KMS-11 (cell line): ENCODE results near the gene TBC1D2.

Experiments
- H2AFZ ChIP-seq: fragments of 200-600 bp; sonication (generic); 2 replicates; pipeline ENCODE4 v1.6.1; 2016; ENCODE audit warnings: antibody characterized with exemption, mixed run types, low read depth
- H3K27ac ChIP-seq: fragments of 200-600 bp; sonication (generic); 2 replicates; pipeline ENCODE4 v1.6.1; 2016; ENCODE audit warnings: mild to moderate bottlenecking, mixed run types
- H3K27me3 ChIP-seq: fragments of 200-600 bp; sonication (generic); 2 replicates; pipeline ENCODE4 v1.6.1; 2017; ENCODE audit warnings: mild to moderate bottlenecking, low read depth, mixed run types, moderate library complexity; ENCODE audit not compliant: insufficient read depth
- H3K36me3 ChIP-seq: fragments of 200-600 bp; sonication (generic); 2 replicates; pipeline ENCODE4 v1.6.1; 2017; ENCODE audit warnings: mild to moderate bottlenecking, mixed run types; ENCODE audit not compliant: insufficient read depth
- H3K4me1 ChIP-seq: fragments of 200-600 bp; sonication (generic); 2 replicates; pipeline ENCODE4 v1.6.1; 2016; ENCODE audit warnings: mild to moderate bottlenecking, low read depth, mixed run types; ENCODE audit not compliant: poor library complexity, severe bottlenecking
- H3K4me2 ChIP-seq: fragments of 200-600 bp; sonication (generic); 2 replicates; pipeline ENCODE4 v1.7.0; 2016; ENCODE audit warnings: mild to moderate bottlenecking, mixed run types
- H3K4me3 ChIP-seq: fragments of 200-600 bp; sonication (generic); IDR thresholded peaks from 2 replicates; pipeline ENCODE4 v1.6.1; 2017; ENCODE audit warnings: low read depth, low read length, mixed read lengths; ENCODE audit not compliant: insufficient read depth
- H3K79me2 ChIP-seq: fragments of 200-600 bp; sonication (generic); 2 replicates; pipeline ENCODE4 v1.6.1; 2016; ENCODE audit warnings: low read depth, mixed run types; ENCODE audit not compliant: insufficient read depth
- H3K9ac ChIP-seq: fragments of 200-600 bp; sonication (generic); 2 replicates; pipeline ENCODE4 v1.6.1; 2016; ENCODE audit warnings: mild to moderate bottlenecking, mixed run types
- H4K20me1 ChIP-seq: fragments of 200-600 bp; sonication (generic); 2 replicates; pipeline ENCODE4 v1.6.1; 2016; ENCODE audit warnings: mild to moderate bottlenecking, mixed run types; ENCODE audit not compliant: insufficient read depth
- CTCF ChIP-seq: fragments of 200-600 bp; sonication (generic); conservative IDR thresholded peaks from 2 replicates; pipeline ENCODE4 v1.6.1; 2017; ENCODE audit warnings: low read depth, mild to moderate bottlenecking, antibody characterized with exemption, low read length, moderate library complexity, mixed read lengths

The TBC1D2 gene

GRCh38 chr9:98187926-98188325 is 67.5 kb downstream of the TBC1D2 start:
- Histone ChIP-seq H3K27ac (no peak overlapping the region), H3K27me3 (no peaks in the 10 kb centered on the region), H3K4me2 (no peak overlapping the region), H2AFZ (no peak overlapping the region), H3K36me3 (no peaks in the 10 kb centered on the region), H4K20me1 (no peaks in the 10 kb centered on the region), H3K4me1 (no peaks in the 10 kb centered on the region), H3K4me3 (no peak overlapping the region), H3K9ac (no peak overlapping the region), H3K79me2 (no peaks in the 10 kb centered on the region)
- no peak for TF ChIP-seq CTCF

- Histone ChIP-seq H3K4me3 (no peak overlapping the region), H3K27me3 (no peaks in the 10 kb centered on the region), H3K79me2 (no peaks in the 10 kb centered on the region), H3K4me1 (no peaks in the 10 kb centered on the region), H3K36me3 (no peaks in the 10 kb centered on the region), H2AFZ (no peak overlapping the region), H3K4me2 (no peak overlapping the region), H4K20me1 (no peaks in the 10 kb centered on the region), H3K9ac (no peak overlapping the region), H3K27ac (no peak overlapping the region)
- no peak for TF ChIP-seq CTCF
Observed at GRCh38 chr9:98186236-98186635, 69.2 kb downstream of the TBC1D2 start.

DNA sequence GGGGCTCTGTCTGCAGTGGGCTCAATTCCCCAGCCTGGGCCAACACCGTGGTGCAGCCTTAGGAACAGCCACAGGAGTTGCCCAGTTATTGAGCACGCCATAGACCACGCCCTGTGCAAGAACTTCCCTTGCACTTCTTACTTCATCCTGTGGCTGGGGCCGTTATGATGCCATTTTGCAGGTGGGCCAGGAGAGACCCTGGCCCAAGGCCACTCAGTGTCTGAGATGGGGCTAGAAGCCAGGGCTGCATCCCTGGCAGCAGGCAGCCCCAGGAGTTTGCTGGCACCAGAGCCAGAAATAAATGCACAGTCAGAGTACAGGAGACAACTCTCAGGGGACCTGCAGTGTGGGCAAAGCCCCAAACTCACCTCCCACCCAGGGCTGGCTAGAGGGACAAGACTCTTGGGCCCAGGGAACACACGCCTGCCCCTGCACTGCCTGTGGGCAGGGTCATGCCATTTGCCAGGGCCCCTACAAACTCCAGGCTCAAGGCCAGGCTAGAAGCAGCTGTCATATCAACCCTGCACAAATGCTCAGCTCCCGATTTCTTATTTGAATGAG is 69.8 kb downstream of the TBC1D2 start:
- H2AFZ ChIP-seq = no peak overlapping the region
- no peaks in the 10 kb centered on the region for H3K36me3 ChIP-seq
- no peaks in the 10 kb centered on the region for H3K79me2 ChIP-seq
- H3K27me3 ChIP-seq = no peaks in the 10 kb centered on the region
- TF ChIP-seq CTCF = no peak
- H4K20me1 ChIP-seq = no peaks in the 10 kb centered on the region
- H3K27ac ChIP-seq = no peak overlapping the region
- H3K4me2 ChIP-seq = no peak overlapping the region
- H3K9ac ChIP-seq = no peak overlapping the region
- H3K4me1 ChIP-seq = no peaks in the 10 kb centered on the region
- H3K4me3 ChIP-seq = no peak overlapping the region

DNA sequence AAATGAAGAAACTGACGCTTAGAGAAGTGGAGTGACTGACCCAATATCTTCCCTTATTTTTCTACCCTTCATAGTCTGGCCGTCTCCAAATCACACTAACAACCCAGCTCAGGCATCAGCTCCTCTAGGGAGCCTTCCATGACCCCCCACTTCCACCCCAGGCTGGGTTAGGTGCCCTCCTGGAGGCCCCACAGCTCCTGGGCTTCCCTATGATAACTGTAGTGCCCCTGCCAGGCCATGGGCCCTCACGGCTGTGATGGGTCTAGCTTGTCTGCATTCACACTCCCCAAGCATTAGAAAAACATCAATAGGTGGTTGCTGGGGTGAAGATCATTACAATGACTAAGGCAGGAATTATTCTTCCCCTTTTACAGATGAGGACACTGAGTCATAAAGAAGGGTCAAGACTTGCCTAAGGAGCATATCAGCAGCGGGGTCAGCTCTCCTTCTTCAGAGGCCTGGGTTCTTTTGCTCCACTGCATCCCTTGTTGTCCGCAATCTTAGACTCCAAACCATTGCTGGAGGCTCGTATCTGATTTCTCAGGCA is 70.4 kb downstream of the TBC1D2 start:
- Histone ChIP-seq H3K79me2 (no peaks in the 10 kb centered on the region), H3K36me3 (no peaks in the 10 kb centered on the region), H2AFZ (no peak overlapping the region), H3K4me1 (no peaks in the 10 kb centered on the region), H3K4me2 (no peak overlapping the region), H3K9ac (no peak overlapping the region), H3K27me3 (no peaks in the 10 kb centered on the region), H4K20me1 (no peaks in the 10 kb centered on the region), H3K27ac (no peak overlapping the region), H3K4me3 (no peak overlapping the region)
- no peak for TF ChIP-seq CTCF
